NCI-H345 treated with DMSO at 0.1 percent for 48 hours (cell line): ENCODE results near the gene FIGN.

Experiments
- DNase-seq: peaks from one replicate; lab custom pipeline; 2025; ENCODE audit not compliant: unreplicated experiment; lab: John Stamatoyannopoulos, UW

Gene FIGN

GRCh38 chr2:163665051-163665450 is 70.8 kb downstream of the FIGN start:
- no peak for DNase-seq

DNA sequence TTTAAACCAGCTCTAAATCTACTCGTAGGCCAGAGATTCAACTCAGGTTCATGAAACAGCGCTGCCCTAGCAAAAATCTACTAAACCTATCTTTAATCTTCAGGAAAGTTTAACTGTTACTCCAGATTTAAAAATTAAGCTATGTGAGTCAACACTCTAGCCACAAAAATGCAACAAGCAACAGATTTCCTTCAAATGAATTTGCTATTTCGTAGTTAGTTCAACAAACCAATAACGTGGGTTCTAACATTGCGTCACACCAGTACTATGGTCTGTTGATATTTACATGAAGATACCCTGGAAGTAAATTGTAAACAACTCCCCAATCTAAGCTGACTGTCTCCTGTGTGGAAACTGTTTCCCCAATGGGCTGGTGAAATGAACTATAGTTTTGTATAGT is 71.2 kb downstream of the FIGN start:
- no peak for DNase-seq

- DNase-seq, result no peak
Measured at GRCh38 chr2:163662141-163662780, 73.5 kb downstream of the FIGN start.

DNA sequence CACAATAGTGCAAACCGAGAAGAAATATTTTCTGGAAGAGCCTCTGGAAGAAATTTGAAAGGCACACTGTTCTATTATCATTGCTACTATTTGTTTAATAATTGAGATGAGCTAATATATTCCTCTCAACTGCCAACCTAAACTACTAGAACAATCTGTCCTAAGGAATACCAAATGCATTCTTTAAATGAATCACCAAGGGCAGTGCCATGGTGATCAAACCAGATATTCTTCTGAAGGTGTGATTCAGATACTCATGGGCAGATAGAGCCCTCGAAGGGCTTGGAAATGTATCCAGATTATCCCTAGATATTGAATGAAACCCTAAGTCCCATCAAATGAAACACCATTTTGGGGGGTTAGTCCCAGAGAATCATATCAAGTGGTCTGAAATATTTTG is 76.6 kb downstream of the FIGN start:
- DNase-seq, result no peak

- DNase-seq, result no peak
Measured at GRCh38 chr2:163658556-163658955, 77.3 kb downstream of the FIGN start.

DNA sequence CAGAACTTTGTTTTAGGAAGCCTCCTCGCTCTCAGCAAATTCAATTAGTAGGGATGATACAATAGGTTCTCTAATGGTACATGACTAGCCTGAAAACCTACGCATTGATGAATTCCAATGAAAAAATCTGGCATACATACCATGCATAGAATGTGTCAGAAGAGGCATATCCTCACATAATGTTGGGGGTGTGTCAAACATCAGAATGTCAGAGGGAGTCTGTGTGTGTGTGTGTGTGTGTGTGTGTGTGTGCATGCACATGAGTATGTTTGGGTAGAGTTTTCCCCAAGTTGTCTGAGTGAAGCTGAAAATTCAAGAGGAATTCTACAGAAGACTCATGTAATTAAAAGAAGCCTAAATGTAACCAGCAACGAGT is 78.5 kb downstream of the FIGN start:
- no peak for DNase-seq

GRCh38 chr2:163656622-163657280 is 79.1 kb downstream of the FIGN start:
- DNase-seq, result no peak

DNA sequence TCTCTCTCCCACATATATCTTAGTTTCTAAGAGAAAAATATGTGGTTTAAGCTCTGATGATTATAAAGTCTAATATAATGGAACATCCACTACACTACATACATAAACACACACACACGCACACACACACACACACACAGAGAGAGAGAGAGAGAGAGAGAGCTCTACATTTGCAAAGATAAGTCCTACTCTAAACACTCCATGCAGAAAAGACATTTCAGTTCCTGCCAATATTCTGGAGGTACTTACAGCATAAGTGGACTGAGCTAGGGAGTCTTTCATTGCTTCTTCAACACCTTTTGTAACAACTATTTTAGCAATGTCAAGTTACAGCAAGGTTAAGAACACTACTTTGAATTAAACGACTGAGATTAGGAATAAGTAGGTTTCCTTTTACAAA is 80.1 kb downstream of the FIGN start:
- no peak for DNase-seq

- DNase-seq, result no peak
Measured at GRCh38 chr2:163652751-163653150, 83.1 kb downstream of the FIGN start.

DNA sequence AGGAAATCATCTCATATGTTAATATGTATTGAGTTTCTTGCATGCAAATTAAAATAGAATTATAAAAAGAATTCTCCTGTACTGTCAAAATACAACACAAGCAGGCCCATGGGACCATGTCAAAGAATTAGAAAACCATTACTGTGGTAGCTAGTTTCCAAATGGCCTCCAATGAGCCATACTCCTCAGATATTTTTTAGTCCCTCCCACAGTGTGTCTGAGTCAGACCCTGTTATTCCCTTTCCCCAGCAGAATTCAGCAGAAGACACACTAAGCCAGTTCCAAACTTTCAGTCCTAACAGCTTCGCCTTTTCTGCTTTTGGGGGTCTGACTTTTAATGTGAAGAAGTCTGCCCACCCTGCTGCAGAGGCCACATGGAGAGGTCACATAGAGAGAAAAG is 86.7 kb downstream of the FIGN start:
- no peak for DNase-seq

GRCh38 chr2:163647300-163647699 is 88.5 kb downstream of the FIGN start:
- no peak for DNase-seq

DNA sequence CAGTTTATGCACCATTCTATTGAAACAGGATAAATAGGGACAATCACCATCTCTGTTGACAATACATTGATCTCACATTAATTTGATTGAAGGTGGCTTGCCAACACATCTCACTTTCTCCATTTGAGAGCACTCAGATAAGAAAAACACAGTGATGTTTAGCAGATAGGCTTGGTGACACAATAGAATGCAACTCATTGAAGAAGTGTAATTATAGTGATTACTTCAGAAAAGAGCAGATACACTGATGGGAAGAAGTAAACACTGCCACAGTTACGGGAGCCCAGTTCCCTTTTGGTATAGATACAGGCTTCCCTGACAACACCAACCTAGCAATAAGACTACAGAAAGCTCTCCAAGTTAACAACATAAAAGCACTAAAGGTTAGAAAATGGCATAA is 89.1 kb downstream of the FIGN start:
- peak; percentile 37 for DNase-seq

DNA sequence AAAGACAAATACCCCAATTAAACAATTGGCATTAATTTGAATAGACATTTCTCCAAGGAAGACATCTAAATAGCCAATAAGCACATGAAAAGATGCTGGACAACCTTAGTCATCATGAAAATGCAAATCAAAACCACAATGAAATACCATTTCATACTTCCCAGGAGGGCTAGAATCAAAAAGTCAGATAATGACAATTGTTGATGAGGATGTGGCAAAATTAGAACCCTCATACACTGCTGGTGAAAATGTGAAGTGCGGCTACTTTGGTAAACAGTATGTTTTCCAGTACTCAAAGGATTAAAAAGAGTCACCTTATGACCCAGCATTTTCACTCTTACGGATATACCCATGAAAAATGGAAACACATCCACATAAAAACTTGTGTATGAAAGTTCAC is 91.6 kb downstream of the FIGN start:
- DNase-seq, result no peak

DNA sequence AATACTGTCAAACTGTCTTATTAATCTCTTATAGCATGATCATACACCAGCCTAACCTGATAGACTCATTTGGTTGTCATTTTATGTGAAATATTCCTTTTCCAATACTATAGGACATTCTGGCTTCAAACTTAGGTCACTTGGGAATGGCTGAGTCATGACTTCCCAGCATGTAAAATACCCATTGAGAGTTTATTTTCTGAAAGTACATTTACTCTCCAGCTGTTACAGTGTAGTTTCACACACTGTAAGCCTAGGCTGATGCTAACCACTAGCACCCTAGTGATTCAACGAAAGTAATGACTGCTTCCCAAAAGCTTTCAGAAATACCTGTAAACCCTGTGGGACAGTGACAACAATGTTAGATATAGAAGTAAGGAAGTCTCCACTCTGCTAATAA is 93.8 kb downstream of the FIGN start:
- no peak for DNase-seq

GRCh38 chr2:163640542-163641193 is 95.1 kb downstream of the FIGN start:
- no peak for DNase-seq

- no peak for DNase-seq
Measured at GRCh38 chr2:163637871-163638270, 97.9 kb downstream of the FIGN start.

GRCh38 chr2:163633291-163633690 is 102.5 kb downstream of the FIGN start:
- no peak for DNase-seq

GRCh38 chr2:163630836-163631235 is 105.0 kb downstream of the FIGN start:
- DNase-seq, result no peak

DNA sequence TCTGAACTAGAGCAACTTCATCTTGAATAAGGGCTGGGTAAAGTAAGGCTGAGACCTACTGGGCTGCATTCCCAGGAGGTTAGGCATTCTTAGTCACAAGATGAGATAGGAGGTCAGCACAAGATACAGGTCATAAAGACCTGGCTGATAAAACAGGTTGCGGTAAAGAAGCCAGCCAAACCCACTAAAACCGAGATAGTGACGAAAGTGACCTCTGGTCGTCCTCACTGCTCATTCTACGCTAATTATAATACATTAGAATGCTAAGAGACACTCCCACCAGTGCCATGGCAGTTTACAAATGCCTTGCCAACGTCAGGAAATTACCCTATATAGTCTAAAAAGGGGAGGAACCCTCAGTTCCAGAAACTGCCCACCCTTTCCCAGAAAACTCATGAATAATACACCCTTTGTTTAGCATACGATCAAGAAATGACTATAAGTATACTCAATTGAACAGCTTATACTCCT is 109.1 kb downstream of the FIGN start:
- no peak for DNase-seq

DNA sequence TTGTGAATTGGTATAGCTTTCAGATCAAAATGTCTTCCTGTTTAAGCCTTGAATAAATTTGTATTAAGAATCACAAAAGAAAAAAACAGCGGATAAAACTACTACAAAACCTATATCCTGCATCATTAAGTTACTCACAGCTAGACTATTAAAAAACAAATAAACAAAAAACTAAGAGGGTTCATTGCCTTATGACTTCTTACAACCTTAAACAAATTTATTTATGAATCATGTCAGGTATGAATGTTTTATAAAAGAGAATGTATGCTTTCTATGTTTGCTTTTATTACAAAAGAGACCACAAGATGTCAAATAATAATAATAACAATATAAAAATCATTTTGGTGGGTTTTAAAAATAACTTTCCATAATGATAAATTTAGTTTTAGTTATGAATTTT is 109.6 kb downstream of the FIGN start:
- no peak for DNase-seq

DNA sequence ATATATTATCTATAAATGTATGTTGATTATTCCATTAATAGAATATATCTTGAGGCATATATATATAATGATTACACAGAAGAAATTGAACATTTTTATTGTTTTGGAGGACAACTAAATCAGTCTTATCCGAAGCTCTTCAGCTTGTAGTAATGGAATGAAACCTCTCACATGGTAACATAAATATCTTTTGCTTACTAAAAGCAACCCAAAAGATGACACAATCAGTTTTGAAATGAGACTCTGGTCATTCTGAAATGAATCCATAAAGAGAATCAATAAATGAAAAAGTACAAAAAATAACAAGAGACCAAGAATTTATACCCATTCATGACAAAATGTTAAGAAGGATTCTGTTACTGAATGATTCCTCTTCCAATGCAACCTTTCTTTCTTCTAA is 110.2 kb downstream of the FIGN start:
- no peak for DNase-seq

DNA sequence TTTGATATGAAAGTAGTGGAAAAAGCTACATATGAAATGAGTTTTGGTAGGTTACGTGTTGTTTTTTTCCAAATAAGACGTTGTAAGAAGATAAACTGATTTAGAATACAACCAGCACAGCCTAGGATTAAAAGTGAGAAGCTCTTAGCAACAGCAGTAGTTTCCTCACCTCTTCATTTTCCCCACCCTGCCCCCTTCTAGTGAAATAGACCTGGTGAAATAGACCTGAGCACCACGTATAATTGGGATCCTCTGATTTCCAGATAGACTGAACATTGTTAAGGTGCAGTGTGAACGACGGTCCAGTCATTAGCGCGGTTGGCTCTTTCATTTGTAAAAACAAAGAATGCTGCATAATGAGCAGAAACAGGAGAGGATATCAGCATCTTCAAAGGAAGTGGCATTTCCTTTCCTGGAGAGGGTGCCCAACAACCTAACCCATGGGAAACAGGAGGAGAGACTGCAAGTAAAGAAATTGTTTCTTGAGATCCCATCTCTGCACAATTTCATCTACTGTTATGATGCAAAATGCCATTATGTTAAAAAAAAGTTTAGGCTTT is 114.3 kb downstream of the FIGN start:
- DNase-seq, result no peak
